Activated CD8-positive, alpha-beta memory T cell treated with anti-CD3 and anti-CD28 coated beads for 48 hours (primary cell): ENCODE results near the gene KMO.

Experiments used
- DNase-seq, 3 experiments: peaks; one replicate each; pipeline ENCODE4 v3.0.0-alpha.2; 2020; ENCODE audit warnings: low read depth in 2 of 3, low spot score in 2 of 3

KMO gene

DNA sequence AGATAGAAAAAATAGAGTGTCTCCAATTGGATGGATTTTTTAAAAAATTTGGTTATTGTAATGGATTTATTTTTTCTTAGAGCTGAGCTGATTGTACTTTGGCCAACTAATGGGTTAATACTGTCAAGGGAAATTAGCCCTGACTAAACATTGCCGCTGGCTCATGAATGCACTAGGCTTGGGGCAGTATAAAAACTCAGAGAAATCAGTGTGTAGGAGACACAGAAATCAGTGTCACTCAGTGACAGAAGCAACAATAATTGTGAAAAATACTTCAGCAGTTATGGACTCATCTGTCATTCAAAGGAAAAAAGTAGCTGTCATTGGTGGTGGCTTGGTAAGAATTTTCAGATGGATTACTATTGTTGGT, at the start of gene KMO:
KMO (plus strand) TSS at position 217 of the 370 bp plus-strand sequence; CDS start at position 284, 67 bp downstream.
- no peak for DNase-seq

DNA sequence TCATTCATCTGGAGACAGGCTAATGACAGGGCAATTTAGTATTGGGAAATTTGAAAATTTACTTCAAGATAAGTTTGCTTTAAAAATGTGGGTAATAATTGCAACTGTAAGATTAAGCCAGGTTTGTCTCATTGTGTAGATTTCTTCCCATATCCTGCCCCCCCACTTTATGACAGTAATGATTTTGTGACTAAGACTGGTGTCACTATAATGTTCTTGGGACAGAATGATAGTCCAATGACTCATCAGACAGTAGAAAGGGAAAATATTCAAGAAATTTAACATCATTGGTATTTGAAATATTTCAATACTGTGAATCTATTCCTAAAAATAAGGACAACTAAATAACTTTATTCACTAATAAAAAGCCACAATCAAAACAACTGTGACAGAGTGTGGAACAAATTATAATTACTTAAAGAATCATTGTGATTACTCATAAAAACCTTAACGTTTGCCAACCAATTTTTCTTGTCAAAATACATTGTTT, 49.4 kb upstream of the KMO start:
- no peak for DNase-seq

DNA sequence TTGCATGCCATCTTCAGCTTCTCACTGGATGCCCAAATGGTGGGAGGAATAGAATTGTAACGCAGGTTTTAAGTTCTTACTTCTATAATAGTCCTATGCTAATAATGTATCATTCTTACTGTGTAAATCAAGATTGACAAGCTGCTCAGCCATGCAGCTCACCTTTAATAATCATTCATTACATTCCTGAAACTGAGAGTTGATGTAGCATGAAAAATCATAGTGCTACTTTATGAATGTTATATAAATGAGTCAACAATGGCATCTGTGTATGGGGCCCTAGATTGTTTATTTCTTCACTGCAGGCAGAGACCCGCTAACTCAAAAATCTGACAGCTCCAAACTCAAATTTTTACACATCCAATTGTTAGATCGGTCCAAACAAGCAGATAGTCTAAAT, 47.0 kb upstream of the KMO start:
- DNase-seq = no peak

DNA sequence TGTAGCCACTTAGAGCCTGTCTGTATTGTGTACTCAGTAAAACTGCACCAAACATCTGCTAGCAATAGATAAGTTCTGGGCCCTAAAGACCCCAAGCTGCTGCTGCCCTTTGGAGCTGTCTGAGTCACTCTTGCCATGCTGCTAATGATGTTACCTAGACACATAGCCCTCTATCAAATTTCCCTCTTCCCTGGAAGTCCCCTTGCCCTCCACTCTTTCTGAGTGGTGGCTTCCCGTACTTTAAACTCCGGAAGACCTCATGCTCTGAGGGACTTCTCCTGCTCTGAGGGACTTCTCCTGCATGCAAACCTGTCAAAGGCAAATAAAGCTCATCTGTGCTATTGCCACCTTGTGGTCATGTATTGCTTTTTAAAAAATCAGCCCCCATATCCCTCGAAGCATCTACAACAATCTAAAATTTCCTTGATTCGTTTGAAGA, 46.6 kb upstream of the KMO start:
- no peak for DNase-seq

DNA sequence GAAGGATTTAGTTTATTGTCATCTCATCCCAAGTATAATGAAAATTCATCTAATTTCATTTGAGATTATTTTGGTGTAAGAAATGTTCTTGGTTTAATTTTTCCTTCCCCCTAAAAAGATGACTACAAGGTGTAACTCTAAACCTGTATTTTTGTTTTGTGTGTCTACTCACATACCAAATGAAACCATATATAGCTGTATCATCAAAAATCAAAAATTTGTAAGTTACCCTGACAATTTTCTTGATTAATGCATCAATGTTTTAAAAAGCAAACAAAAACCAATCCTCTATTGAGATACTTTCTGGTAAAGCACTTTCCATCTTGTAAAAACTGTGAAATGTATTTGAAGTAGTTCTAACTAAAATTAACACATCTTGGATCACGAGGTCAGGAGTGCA, 43.4 kb upstream of the KMO start:
- no peak for DNase-seq

DNA sequence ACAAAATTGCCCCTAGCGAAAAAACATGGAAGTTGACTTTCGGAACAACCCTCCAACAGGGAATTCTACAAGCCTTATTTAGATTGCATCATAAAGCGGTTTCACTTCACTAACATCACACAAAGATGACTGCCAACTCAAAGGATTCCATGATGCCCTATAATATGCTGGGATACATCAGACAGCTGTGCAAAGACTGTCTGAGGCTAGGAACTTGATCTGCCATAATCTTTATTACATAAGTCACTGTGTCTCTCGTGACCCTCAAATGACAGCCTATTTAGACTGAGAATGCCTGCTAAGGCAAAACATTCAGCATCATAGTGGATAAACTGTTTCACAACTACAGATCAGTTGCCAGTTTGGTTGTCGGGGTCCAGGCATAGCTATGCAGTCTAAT, 36.4 kb upstream of the KMO start:
- no peak for DNase-seq

DNA sequence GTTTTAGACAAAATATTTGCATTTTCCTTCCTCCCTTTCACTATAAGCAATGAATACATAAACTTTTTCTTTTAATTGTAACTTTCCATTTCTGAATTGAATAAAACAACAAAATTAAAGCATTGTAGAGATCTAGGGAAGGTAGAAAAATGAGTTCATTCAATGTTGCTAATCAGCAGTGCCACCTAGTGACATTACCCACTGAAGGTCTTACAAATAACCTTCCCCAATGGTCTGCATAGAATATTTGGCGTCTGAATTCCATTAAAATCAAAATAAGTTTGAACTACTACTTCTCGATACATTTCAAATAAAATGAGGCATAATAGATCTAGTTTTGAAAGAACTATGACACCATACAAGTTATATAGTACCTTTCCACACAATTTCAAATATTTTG, 32.3 kb upstream of the KMO start:
- no peak for DNase-seq

DNA sequence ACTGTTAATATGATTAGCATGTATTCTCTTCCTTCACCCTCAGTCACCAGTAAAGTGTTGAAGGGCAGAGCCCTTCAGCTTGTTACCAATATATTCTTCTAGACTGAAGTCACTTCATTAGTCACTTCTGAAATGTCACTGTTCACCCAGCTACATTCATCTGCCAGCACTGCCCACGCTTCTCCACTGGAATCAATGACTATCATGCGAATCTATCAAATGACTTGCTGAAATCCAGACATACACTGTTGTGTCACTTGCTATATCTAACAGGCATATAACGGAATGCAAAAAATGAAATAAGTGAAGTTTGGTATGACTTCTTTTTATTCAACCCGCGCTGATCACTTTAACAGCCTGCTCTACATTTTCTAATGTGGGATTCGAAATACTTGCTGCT, 28.7 kb upstream of the KMO start:
- no peak for DNase-seq

DNA sequence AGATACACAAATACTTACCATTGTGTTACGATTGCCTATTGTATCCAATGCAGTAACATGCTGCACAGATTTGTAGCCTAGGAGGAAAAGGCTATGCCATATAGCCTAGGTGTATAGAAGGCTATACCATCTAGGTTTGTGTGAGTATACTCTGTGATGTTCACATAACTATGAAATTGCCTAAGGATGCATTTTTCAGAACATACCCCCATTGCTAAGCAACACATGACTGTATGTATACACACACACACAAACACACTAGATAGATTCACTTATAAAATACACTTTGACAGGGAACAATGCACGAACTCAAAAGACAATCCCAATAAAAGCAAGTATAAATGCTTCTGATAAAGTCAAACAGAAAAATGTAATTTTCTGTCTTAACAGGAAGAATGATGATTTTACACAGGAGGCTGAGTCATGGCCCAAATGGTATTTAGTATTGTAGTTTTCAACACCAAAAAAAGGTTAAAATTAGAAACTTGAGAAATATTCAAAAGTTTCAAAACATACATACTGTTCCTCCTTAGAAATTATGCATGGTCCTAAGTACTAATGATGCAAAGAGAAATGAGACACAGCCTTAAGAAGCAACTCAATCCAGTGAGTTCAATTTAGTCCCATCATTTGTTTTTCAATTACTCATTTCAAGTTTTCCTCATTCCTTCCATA, 24.9 kb upstream of the KMO start:
- no peak for DNase-seq

DNA sequence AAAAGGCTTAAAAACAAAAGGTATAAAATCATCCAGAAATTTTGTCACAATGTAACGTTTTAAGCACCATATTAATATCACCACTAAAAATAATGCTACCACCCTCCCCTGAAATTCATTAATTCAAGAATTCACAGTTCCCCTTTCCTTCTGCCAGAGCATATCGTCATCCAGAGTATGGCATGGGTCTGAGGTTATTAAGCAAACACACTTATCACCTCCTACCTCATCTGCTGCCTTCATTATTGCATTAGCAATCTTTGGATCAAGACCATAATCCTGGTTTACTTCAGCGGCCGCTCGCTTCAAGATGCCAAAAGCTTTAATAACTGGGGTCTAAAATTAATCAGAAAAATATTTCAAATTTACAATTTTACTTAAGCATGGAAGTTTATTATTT, 18.8 kb upstream of the KMO start:
- DNase-seq = no peak

DNA sequence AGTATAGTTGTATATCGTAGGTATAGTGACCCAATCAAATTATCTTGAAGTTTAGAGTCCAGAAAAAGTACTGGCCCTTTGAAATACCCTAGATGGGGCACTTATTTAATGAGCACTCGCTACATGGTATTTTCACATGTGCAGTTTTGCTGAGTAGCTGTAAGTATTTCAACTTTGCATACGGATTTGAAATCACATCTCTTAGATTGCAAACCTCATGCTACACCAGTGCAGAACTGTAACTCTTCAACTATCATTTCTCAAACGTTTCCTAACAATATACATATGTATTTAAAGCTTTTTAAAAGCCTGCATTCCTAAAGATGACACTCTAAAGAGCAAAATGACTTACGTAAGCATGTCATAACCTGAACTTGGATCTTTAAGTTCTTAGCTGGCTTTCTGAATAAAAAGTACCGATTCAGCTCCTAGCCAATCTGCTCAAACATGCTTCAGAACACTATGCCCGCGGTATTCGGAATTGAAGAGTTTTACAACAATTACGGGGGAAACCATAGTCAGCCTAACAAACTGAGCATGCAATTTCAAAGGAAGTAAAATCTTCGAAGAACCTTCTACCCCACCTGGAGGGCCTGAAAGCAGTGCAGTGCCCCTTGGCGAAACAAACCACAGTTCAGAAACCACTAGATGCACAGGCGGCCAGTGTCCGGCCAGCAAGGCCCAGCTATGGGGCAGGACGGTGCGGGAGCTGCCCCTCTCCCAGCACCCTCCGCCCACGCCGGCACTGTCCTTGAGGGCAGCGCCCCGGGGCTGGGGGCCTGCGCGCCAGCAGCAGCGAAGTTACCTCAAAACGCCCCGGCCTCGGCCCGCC, 13.5 kb upstream of the KMO start:
- DNase-seq = no peak

DNA sequence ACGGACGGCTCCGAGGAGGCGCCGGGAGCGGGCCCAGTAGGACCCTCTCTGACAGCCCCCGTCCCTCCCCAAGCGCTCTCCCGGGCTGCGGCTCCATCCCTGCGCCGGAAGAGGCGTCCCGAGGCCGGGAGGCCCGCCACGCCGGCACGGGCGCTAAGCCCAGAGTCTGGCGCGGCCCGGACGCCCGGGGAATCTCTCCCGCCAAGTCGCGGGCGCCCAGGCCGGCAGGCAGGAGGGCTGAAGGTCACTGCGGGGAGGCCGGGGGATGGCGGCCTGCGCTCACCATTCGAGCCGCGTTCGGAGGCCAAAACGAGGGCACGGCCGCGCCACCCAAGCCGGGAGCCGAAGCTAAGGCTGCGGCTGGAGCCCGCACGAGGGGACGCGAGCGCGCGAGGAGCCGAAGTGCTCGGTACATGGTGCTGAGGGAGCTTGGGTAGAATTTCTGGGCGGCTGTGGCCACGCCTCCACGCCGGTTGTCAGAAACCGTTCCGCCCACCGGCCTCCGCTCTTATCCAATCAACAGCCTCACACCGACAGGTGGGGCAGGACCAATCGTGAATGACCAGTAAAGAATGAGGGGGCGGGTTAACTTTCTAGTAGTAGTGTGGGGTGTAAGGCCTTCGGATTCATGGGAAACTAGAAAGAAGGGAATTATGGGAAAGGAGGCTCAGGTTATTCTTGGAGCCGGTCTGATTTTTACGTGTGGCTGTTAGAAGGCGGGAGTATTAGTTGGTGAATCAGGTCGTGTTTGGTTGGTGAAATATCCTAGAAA, 12.7 kb upstream of the KMO start, which contains the start of gene FH:
FH (minus strand) TSS at position 448 of the 772 bp plus-strand sequence; CDS start at position 415, 33 bp downstream.
- peak; percentile 52 to 83 (median 76) for DNase-seq

DNA sequence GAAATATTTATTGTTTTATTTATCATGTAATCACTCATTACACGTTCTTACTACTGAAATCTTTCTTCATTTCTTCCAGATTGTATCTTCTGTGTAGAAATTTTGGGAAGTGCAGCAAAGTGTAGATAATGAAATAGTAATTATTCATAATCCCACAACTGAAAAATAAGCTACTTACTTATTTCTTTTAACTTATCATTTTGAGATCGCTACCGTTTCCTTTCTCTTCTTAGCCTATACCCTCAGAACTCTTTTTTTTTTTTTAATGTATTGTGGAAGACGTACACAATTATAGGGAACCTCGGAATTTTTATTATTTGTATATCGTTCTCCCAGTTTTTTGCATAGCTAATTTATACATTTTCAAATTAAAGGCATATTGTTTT, 12.1 kb upstream of the KMO start:
- no peak for DNase-seq

DNA sequence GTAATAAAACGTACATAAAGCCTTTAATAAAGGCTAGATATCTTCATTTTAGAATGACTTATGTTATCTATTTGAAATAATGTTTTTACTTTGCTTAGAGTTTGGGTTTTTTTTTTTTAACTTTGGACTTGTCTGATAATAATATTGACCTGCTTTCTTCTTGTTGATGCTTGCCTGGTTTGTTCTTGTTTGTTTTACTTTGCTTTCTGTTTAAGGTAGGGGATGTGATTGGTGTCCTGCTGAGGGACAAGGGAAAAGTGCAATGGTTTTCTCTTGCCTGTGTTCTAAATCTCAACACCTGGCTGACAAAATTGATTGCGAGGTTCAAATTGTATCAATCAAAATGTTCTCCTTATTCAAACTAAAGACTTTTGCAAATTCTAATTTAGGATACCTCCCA, 10.5 kb upstream of the KMO start:
- no peak for DNase-seq

DNA sequence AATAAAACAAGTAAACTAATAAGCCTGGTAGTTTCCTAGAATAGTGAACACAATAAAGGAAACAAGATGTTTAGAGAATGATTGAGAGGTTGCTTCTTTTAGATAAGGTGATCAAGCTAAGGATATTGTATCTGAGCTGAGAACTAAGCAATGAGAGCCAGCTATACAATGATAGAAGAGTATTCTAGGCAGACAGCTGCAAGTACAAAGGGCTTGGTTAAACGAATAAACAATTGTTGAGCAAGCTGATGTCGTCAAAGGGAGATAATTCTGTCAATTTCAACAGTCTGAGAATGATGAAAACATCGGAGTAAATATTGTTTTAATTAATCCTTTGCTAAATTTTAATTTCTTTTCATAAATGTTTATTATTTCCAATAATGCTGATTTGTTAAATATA, 7.2 kb upstream of the KMO start:
- no peak for DNase-seq

DNA sequence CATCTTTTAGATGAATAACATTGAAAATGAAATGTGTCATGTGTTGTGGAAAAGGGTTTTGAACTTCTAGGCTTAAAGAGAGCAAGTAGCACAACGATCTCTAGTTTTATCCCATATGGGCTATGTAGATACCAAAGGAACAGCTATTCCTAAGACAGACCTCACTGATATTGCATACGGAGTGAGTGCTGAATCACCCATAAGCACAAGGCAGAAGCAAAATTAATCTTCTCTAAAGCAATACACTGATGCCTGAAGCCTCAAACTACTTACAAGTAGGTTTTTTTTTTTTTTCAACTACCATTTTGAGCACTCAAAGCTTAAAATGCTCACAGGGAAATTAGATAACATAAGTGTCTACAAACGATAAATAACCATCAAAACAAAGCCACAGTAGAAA, 5.0 kb upstream of the KMO start:
- no peak for DNase-seq

DNA sequence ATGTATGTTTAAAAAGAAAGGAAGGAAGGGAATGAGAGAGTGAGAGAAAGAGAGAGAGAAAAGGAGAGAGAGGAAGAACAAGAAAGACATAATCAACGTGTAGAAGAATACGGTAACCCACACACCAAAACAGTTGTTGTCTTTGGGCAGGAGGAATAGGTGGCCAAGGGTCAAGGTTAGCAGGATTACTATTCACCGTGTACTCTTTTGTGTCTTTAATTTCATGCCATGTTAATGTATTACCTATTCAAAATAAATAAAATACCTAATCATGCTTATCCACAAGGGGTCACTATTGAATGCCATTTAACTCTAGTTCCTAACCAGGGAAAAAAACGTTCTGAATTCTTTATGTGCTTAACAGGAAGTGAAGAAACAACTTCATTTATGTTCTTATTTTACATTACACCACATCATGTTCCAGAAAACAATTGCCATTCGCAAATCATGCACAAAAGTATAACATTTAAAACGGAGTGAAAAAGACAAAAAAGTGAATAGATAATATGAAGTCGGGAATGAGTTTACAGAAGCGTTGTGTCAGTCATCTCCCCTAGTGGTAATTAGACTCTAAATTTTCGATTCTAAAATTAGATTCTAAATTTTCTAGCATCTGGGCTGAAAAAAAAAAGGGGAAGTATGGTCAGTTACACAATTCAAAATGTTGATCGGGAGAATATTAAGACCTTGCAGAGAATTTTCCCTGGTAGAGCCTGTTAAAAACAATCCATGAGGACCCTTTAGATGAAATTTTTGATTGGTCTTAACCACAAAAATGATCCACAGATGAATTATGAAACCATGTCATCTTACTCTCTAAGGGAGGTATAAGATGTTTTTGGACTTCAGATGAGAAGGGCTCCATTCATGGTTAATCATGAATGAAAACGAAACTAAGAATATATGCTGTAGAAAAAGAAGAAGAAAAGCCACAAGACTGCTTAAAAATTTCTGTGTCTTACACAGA, 700 bp upstream of the KMO start:
- DNase-seq = no peak

DNA sequence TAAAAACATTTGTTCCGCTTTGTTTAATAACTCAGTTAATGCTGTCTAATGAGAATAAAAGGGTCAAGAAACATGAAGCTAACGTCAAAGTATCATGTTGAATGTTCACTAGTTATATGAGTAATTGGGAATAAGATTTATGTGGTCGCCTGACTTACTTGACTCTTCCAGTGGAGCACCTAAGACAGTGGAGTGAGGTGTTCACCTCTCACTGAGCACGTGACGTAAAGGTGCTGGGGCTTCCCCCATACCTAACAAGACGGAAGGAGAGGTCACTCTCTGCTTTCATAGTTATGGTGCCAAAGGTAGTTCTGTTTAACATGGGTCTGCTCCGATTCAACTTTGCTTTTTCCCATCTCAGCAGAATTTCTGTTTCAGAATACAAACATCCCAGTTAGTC, 686 bp downstream of the KMO start:
- DNase-seq = no peak

DNA sequence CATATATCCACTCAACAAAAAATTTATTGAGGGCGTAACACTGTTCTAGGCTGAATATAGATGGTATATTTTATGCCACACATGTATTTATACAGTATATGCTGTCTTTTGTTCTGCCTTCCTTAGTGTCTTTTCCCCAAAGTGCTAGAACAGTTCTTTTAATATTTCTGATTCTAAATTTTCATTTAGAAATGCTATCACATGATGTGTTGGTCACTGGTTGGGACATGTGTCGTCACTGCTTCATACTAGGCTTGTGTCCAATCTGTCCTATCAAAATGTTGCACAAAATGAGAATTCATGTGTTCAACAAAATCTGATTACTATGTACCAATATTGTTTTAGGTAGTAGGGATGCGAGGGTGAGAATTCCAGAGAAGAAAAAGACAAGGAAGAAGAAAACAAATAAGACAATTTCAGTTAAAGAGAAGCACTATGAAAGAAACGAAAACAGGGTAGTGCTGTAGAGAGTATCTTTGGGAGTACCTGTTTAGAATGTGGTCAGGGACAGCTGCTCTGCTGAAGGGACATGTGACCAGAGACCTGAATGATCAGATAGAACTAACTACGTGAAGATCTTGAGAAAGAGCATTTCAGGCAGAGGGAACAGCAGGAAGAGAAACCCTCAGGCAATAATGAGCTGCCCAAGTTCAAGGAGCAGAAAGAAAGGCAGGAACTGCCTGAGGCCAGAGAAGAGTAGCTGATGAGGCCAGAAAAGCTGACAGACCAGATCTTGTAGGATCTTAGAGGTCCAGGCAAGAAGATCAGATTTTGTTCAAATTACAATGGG, 1.3 kb downstream of the KMO start:
- DNase-seq = no peak

DNA sequence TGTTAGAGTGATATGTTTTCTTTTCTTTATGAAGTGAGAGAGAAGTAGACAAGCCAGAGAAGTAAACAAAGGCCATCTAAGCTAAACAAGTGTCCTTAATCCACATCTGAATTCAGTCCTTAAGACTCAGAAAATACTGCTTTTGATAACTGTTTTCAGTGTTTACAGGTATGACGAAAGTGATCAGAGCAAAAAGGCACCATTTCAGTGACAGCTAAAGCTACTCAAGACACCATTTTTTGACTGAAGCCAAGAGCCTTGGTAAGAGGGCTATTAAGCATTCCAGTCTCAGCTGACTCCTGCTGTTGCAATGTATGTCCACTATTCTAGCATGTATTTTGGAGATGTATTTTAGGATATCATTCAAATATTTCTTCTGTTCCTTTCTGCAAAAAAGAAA, 4.1 kb downstream of the KMO start:
- no peak for DNase-seq
